Mucosa of rectum (tissue), 2 donors: ENCODE results near the gene IZUMO1R.

Experiments
- H3K27ac ChIP-seq, 2 donors: one replicate each; pipeline ENCODE4 v1.7.0; 2013; ENCODE audit warnings: inconsistent platforms in 2 of 2, low read depth in 2 of 2, low read length in 2 of 2
- H3K27me3 ChIP-seq, 2 donors: one replicate each; pipeline ENCODE4 v1.7.0; 2013; ENCODE audit warnings: low read length in 2 of 2; ENCODE audit not compliant: control insufficient read depth in 2 of 2, insufficient read depth in 2 of 2
- H3K36me3 ChIP-seq, 2 donors: one replicate each; pipeline ENCODE4 v1.7.0; 2013; ENCODE audit warnings: low read length in 2 of 2; ENCODE audit not compliant: control insufficient read depth in 2 of 2, insufficient read depth in 2 of 2
- H3K4me1 ChIP-seq, 2 donors: one replicate each; pipeline ENCODE4 v1.7.0; 2013; ENCODE audit warnings: low read length in 2 of 2, mild to moderate bottlenecking in 1 of 2; ENCODE audit not compliant: control insufficient read depth in 2 of 2, insufficient read depth in 2 of 2
- H3K4me3 ChIP-seq, 2 donors: one replicate each; pipeline ENCODE4 v1.7.0; 2013; ENCODE audit warnings: low read length in 2 of 2
- H3K9ac ChIP-seq, 2 donors: one replicate each; pipeline ENCODE4 v1.7.0; 2013; ENCODE audit warnings: low read length in 2 of 2, low read depth in 1 of 2, mild to moderate bottlenecking in 1 of 2
- H3K9me3 ChIP-seq, 2 donors: one replicate each; pipeline ENCODE4 v1.7.0; 2013; ENCODE audit warnings: low read length in 2 of 2; ENCODE audit not compliant: control insufficient read depth in 2 of 2
- donor health status: healthy.
- donor health status: Normal muscosa, but diverticular disease.

The IZUMO1R gene

GRCh38 chr11:94297985-94298576, 6.3 kb upstream of the IZUMO1R start:
- Histone ChIP-seq H3K9ac (no peak overlapping the region), H3K27me3 (no peaks in the 10 kb centered on the region), H3K4me3 (no peak overlapping the region), H3K36me3 (no peaks in the 10 kb centered on the region), H3K4me1 (no peaks in the 10 kb centered on the region), H3K27ac (no peak overlapping the region), H3K9me3 (no peaks in the 10 kb centered on the region)

- no peaks in the 10 kb centered on the region for H3K4me1 ChIP-seq
- no peaks in the 10 kb centered on the region for H3K27me3 ChIP-seq
- no peaks in the 10 kb centered on the region for H3K36me3 ChIP-seq
- H3K9me3 ChIP-seq: no peaks in the 10 kb centered on the region
- no peak overlapping the region for H3K9ac ChIP-seq
- no peak overlapping the region for H3K4me3 ChIP-seq
- H3K27ac ChIP-seq: no peak overlapping the region
Observed at GRCh38 chr11:94302776-94303175, 1.6 kb upstream of the IZUMO1R start.

GRCh38 chr11:94305146-94305545, 766 bp downstream of the IZUMO1R start:
- Histone ChIP-seq H3K27me3 (no peaks in the 10 kb centered on the region), H3K36me3 (no peaks in the 10 kb centered on the region), H3K27ac (no peak overlapping the region), H3K9ac (no peak overlapping the region), H3K9me3 (no peaks in the 10 kb centered on the region), H3K4me1 (no peaks in the 10 kb centered on the region), H3K4me3 (no peak overlapping the region)

GRCh38 chr11:94307101-94307791, 2.9 kb downstream of the IZUMO1R start:
- Histone ChIP-seq H3K36me3 (no peaks in the 10 kb centered on the region), H3K27me3 (no peaks in the 10 kb centered on the region), H3K4me1 (no peaks in the 10 kb centered on the region), H3K4me3 (no peak overlapping the region), H3K27ac (no peak overlapping the region), H3K9ac (no peak overlapping the region), H3K9me3 (no peaks in the 10 kb centered on the region)

GRCh38 chr11:94308024-94308423, 3.6 kb downstream of the IZUMO1R start:
- Histone ChIP-seq H3K27ac (no peak overlapping the region), H3K4me1 (no peaks in the 10 kb centered on the region), H3K36me3 (no peaks in the 10 kb centered on the region), H3K9ac (no peak overlapping the region), H3K4me3 (no peak overlapping the region), H3K27me3 (no peaks in the 10 kb centered on the region), H3K9me3 (no peaks in the 10 kb centered on the region)

GRCh38 chr11:94309757-94310156, 5.4 kb downstream of the IZUMO1R start:
- H3K9me3 ChIP-seq: no peaks in the 10 kb centered on the region
- no peaks in the 10 kb centered on the region for H3K36me3 ChIP-seq
- no peak overlapping the region for H3K27ac ChIP-seq
- H3K27me3 ChIP-seq: no peaks in the 10 kb centered on the region
- no peak overlapping the region for H3K9ac ChIP-seq
- no peaks in the 10 kb centered on the region for H3K4me1 ChIP-seq
- no peak overlapping the region for H3K4me3 ChIP-seq

GRCh38 chr11:94310191-94310875, 6.0 kb downstream of the IZUMO1R start:
- H3K9ac ChIP-seq: no peak overlapping the region
- no peaks in the 10 kb centered on the region for H3K9me3 ChIP-seq
- H3K4me1 ChIP-seq: no peaks in the 10 kb centered on the region
- no peaks in the 10 kb centered on the region for H3K36me3 ChIP-seq
- H3K27ac ChIP-seq: no peak overlapping the region
- H3K4me3 ChIP-seq: no peak overlapping the region
- H3K27me3 ChIP-seq: no peaks in the 10 kb centered on the region

- Histone ChIP-seq H3K36me3 (no peaks in the 10 kb centered on the region), H3K27me3 (peaks cover 0 to 2% of the 10 kb centered on the region in 2 donors), H3K4me1 (no peaks in the 10 kb centered on the region), H3K9ac (no peak overlapping the region), H3K4me3 (no peak overlapping the region), H3K9me3 (no peaks in the 10 kb centered on the region), H3K27ac (no peak overlapping the region)
Observed at GRCh38 chr11:94312339-94312738, 8.0 kb downstream of the IZUMO1R start.

- Histone ChIP-seq H3K27ac (no peak overlapping the region), H3K9me3 (no peaks in the 10 kb centered on the region), H3K9ac (no peak overlapping the region), H3K27me3 (peaks cover 0 to 2% of the 10 kb centered on the region in 2 donors), H3K4me3 (no peak overlapping the region), H3K4me1 (no peaks in the 10 kb centered on the region), H3K36me3 (no peaks in the 10 kb centered on the region)
Observed at GRCh38 chr11:94314064-94314463, 9.7 kb downstream of the IZUMO1R start.

GRCh38 chr11:94315664-94316063, 11.3 kb downstream of the IZUMO1R start:
- H3K9me3 ChIP-seq: no peaks in the 10 kb centered on the region
- H3K9ac ChIP-seq: no peak overlapping the region
- no peaks in the 10 kb centered on the region for H3K4me1 ChIP-seq
- H3K36me3 ChIP-seq: no peaks in the 10 kb centered on the region
- H3K27ac ChIP-seq: no peak overlapping the region
- peaks cover 0 to 2% of the 10 kb centered on the region in 2 donors for H3K27me3 ChIP-seq
- no peak overlapping the region for H3K4me3 ChIP-seq
